Measurements from ENCODE around the gene CARS1. TPM values are rescaled to one million over a fixed set of nuclear protein-coding genes. Genes with fewer than 3 reads are reported as not detected.

Gene CARS1
- total and polyA plus RNA-seq, 9 of the 15 experiments (the other 6 are each of a cell fraction or from before 2014, with no cell fraction given): 14.4 to 106 (median 73.6) TPM

GRCh38 chr11:2952290-2952689, 104.9 kb downstream of the CARS1 start:
- in situ Hi-C loops (cut with MboI) (no loop called here), intact Hi-C loops (cut with micrococcal nuclease) (no loop called here)
- FAIRE-seq (peak; percentile 54), DNase-seq (ENCODE audit: extremely low read depth in 1 of 4, low spot score in 3 of 4) (no peak), ATAC-seq (no peak)
- Histone ChIP-seq H3K9me3 (replicated peaks; ENCODE audit: control insufficient read depth, insufficient read depth, low read depth, low read length) (no peaks in the 10 kb centered on the region), H3K4me2 (ENCODE audit: insufficient read depth, low read length) (no peak overlapping the region), H3K79me2 (ENCODE audit: control insufficient read depth, insufficient read depth, low read length) (peaks cover 6% of the 10 kb centered on the region; the same call in 2 of the 3 replicates), H3K9ac (ENCODE audit: insufficient read depth in 1 of 2, low read depth in 2 of 2, low read length in 2 of 2) (no peak overlapping the region), H3K9me1 (ENCODE audit: control insufficient read depth, insufficient read depth, low read length) (peaks cover 3% of the 10 kb centered on the region), H3K27ac (ENCODE audit: extremely low read depth, low read depth, low read length) (no peak overlapping the region), H3K4me1 (replicated peaks in 1 of 2; ENCODE audit: control insufficient read depth in 2 of 2, insufficient read depth in 2 of 2, low read length in 2 of 2) (peaks cover 0 to 9% of the 10 kb centered on the region in 2 experiments; a peak in 2 of 5 replicates), H4K20me1 (replicated peaks; ENCODE audit: control insufficient read depth, insufficient read depth, low read length) (peaks cover 8% of the 10 kb centered on the region; the same call in 1 of the 2 replicates), H2AFZ (ENCODE audit: low read depth, low read length) (no peak overlapping the region), H3K27me3 (ENCODE audit: control insufficient read depth in 2 of 2, insufficient read depth in 2 of 2, low read length in 2 of 2) (no peaks in the 10 kb centered on the region), H3K36me3 (ENCODE audit: control insufficient read depth, insufficient read depth, low read length) (peaks cover 99% of the 10 kb centered on the region), H3K4me3 (no peak overlapping the region)
- ChIA-PET POLR2A (interaction anchor here (1.1 to 4.0 kb wide), 3 partner anchors 9 to 22 kb away, joined by 4 to 33 read pairs (median 6); no protein-coding TSS in a partner anchor), CTCF (ENCODE audit: low intra/inter-chr PET ratio) (no interaction called here)
- TF ChIP-seq ZNF146 (CRISPR knock-in tag; IDR thresholded peaks at IDR 0.05; ENCODE audit: unreplicated experiment): no peak
- 0 out of 2 replicates have a peak, but pooled peaks have one; percentile 25 for TF ChIP-seq POLR2G (IDR thresholded peaks at IDR 0.05; ENCODE audit: low read depth, low read length)
- no peak for TF ChIP-seq SRSF7 (optimal IDR thresholded peaks at IDR 0.05; ENCODE audit: low read depth, low read length)
- no peak for TF ChIP-seq BRD9 (IDR thresholded peaks at IDR 0.05; ENCODE audit: low read depth, partially characterized antibody)
- no peak for TF ChIP-seq TAF1 (IDR thresholded peaks at IDR 0.05; ENCODE audit: control insufficient read depth, extremely low read depth, insufficient read depth, low read length, severe bottlenecking)
- no peak for TF ChIP-seq ETS1 (conservative IDR thresholded peaks at IDR 0.05; ENCODE audit: control insufficient read depth, low read depth, low read length)
- no peak for TF ChIP-seq THAP7 (CRISPR knock-in tag; IDR thresholded peaks at IDR 0.05)
- TF ChIP-seq CBFB (CRISPR knock-in tag; IDR thresholded peaks at IDR 0.05): no peak
- TF ChIP-seq CEBPG (CRISPR knock-in tag; IDR thresholded peaks at IDR 0.05): no peak
- peak in 1 of 2 experiments; percentile 42; a peak in 1 of 4 replicates for TF ChIP-seq CEBPG (tag; conservative IDR thresholded peaks at IDR 0.05 in 1 of 2, IDR thresholded peaks at IDR 0.05 in 1 of 2)
- peak; percentile 32; the same call in 1 of the 2 replicates for TF ChIP-seq CEBPB (tag; IDR thresholded peaks at IDR 0.05)
- no peak for TF ChIP-seq ZFX (CRISPR knock-in tag; IDR thresholded peaks at IDR 0.05)
- TF ChIP-seq ZBTB49 (CRISPR knock-in tag; IDR thresholded peaks at IDR 0.05; ENCODE audit: borderline replicate concordance): no peak
- no peak for TF ChIP-seq TSHZ1 (CRISPR knock-in tag; IDR thresholded peaks at IDR 0.05)
- 75% methylated on average over 6 of the region's 6 CpGs for WGBS (ENCODE audit: insufficient coverage, low coverage, missing lambda C conversion rate)
- no TSS peak for BruUV-seq (replicated peaks)
